Keratinocyte (primary cell): Measurements from ENCODE around the gene COX6B2. TPM values are rescaled to one million over a fixed set of nuclear protein-coding genes. Genes with fewer than 3 reads are reported as not detected.
A peak's percentile ranks its signal among the peaks of the same experiment; 100 is the strongest.

Experiments used
- DNase-seq: peaks from one replicate; pipeline ENCODE4 v3.0.0-alpha.2; 2011; ENCODE audit warnings: low read depth, missing footprints, low spot score
- FAIRE-seq: peaks from 2 replicates; lab custom pipeline; 2011; peaks lifted over from hg19 to GRCh38; lab: Jason Lieb, UNC
- H2AFZ ChIP-seq: 2 replicates; pipeline ENCODE4 v1.6.0; 2012; ENCODE audit warnings: low read length, control low read depth, inconsistent platforms; ENCODE audit not compliant: control insufficient read depth
- H3K27ac ChIP-seq: 2 replicates; pipeline ENCODE4 v1.5.1; 2011; ENCODE audit warnings: low read length; ENCODE audit not compliant: control insufficient read depth, insufficient read depth
- H3K27me3 ChIP-seq: 3 replicates; pipeline ENCODE4 v1.6.0; 2011; ENCODE audit warnings: low read length; ENCODE audit not compliant: control insufficient read depth, insufficient read depth; ENCODE audit errors: extremely low read depth
- H3K36me3 ChIP-seq, 2 experiments: 2 replicates in 1 of 2; 3 replicates in 1 of 2; pipeline ENCODE4 v1.5.1; 2011; ENCODE audit warnings: low read length in 2 of 2, mild to moderate bottlenecking in 1 of 2; ENCODE audit not compliant: control insufficient read depth in 2 of 2, insufficient read depth in 2 of 2; ENCODE audit errors: extremely low read depth in 1 of 2
- H3K4me1 ChIP-seq: 3 replicates; pipeline ENCODE4 v1.5.1; 2011; ENCODE audit warnings: low read length; ENCODE audit not compliant: control insufficient read depth, insufficient read depth; ENCODE audit errors: extremely low read depth
- H3K4me2 ChIP-seq: 3 replicates; pipeline ENCODE4 v1.6.0; 2011; ENCODE audit warnings: low read depth, low read length; ENCODE audit not compliant: control insufficient read depth, insufficient read depth; ENCODE audit errors: extremely low read depth
- H3K4me3 ChIP-seq, 3 experiments: fragments of 200-600 bp in 1 of 3; sonication (generic) in 1 of 3; 2 replicates in 2 of 3; 3 replicates in 1 of 3; pipeline ENCODE4 v1.5.1; 2011 to 2016; ENCODE audit warnings: low read length in 3 of 3, mild to moderate bottlenecking in 3 of 3, control low read depth in 2 of 3, inconsistent platforms in 1 of 3, low read depth in 1 of 3, mixed read lengths in 1 of 3, mixed run types in 1 of 3, moderate library complexity in 1 of 3; ENCODE audit not compliant: control insufficient read depth in 2 of 3, insufficient read depth in 2 of 3; ENCODE audit errors: extremely low read depth in 1 of 3
- H3K79me2 ChIP-seq: 2 replicates; pipeline ENCODE4 v1.6.0; 2012; ENCODE audit warnings: low read length; ENCODE audit not compliant: control insufficient read depth, insufficient read depth
- H3K9ac ChIP-seq: 3 replicates; pipeline ENCODE4 v1.6.0; 2011; ENCODE audit warnings: low read length; ENCODE audit not compliant: control insufficient read depth, insufficient read depth; ENCODE audit errors: extremely low read depth
- H3K9me1 ChIP-seq: 3 replicates; pipeline ENCODE4 v1.6.0; 2011; ENCODE audit warnings: low read length; ENCODE audit not compliant: control insufficient read depth, insufficient read depth; ENCODE audit errors: extremely low read depth
- H3K9me3 ChIP-seq: 2 replicates; pipeline ENCODE4 v1.5.1; 2012; ENCODE audit warnings: low read depth, low read length; ENCODE audit not compliant: control insufficient read depth
- H4K20me1 ChIP-seq: 3 replicates; pipeline ENCODE4 v1.6.0; 2011; ENCODE audit warnings: low read length; ENCODE audit not compliant: control insufficient read depth, insufficient read depth; ENCODE audit errors: extremely low read depth
- CTCF ChIP-seq, 3 experiments: IDR thresholded peaks in 1 of 3; conservative IDR thresholded peaks in 1 of 3; optimal IDR thresholded peaks in 1 of 3; 2 replicates in 2 of 3; 3 replicates in 1 of 3; pipeline versions ENCODE3 to v1.5.1; 2011; ENCODE audit warnings: low read length in 3 of 3, mild to moderate bottlenecking in 3 of 3, moderate library complexity in 2 of 3, control low read depth in 1 of 3, inconsistent platforms in 1 of 3; ENCODE audit not compliant: insufficient read depth in 2 of 3; ENCODE audit errors: extremely low read depth in 1 of 3
- EZH2 ChIP-seq: IDR thresholded peaks from one replicate; pipeline ENCODE4 v1.6.1; 2012; ENCODE audit warnings: inconsistent platforms, mild to moderate bottlenecking, low read length, moderate library complexity
- dilution Hi-C: fragments of 300-500 bp; cut with MboI; formaldehyde crosslinking; loops from one replicate; pipeline ENCODE4 v1.7.0; 2020; ENCODE audit warnings: low sequenced_read_pairs; ENCODE audit not compliant: extremely low pct_ligation_motif_present
- polyA plus RNA-seq, 5 experiments: library from polyadenylated mRNA; depleted of rRNA in 3 of 5; stranded (reverse) in 3 of 5; stranded (forward) in 1 of 5; unstranded in 1 of 5; fragments of >200 nt; gene quantifications; 1 replicate in 1 of 5; 2 replicates in 3 of 5; 3 replicates in 1 of 5; pipeline versions ENCODE4 v1.2.1 to v1.2.3, GENCODE V29; 2011 to 2012; ENCODE audit warnings: missing spikeins in 2 of 5, low read depth in 1 of 5, low replicate concordance in 1 of 5

The COX6B2 gene
- polyA plus RNA-seq, 1 donor (not counting 4 experiments of a cell fraction or from before 2014, with no cell fraction given) = 1.4 TPM

DNA sequence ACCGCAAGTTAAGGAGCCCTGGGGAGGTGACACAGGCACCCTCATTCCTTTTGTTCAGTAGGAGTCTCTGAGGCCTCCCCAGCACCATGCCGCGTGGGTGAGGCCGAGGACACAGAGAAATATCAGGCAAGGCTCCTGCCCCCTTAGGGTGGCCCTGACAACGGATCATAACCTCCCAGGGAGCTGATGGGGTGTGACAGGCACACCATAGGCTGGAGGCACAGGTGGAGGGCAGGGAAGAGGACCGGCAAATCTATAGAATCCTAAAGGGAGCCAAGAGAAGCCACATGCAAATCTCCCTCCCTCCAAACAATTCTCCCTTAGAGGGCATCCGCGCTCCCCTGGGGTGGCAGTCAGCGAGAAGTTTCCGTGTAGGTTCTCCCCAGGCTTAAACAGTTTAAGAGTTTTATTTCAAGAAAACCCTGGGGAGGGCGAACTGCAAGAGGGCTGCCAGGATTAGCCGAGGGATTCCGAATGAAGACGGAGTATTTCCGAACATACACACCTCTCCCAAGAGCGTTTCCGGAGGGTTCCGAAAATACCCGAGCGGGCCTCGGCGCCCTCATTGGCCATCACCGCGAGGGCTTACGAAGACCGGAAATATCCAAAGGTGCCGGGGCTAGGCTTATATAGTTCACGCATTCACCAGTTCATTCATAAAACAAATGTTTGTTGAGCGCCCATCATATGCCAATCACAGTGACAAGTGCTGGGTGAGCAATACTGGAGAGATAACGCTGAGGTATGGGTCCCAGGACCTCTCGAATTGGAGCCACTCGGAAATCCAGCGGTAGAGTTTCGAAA, 30.6 kb upstream of the COX6B2 start:
- H3K4me2 ChIP-seq = peak overlapping the region; percentile 93
- TF ChIP-seq CTCF (optimal IDR thresholded peaks at IDR 0.05 in 1 of 3, IDR thresholded peaks at IDR 0.05 in 1 of 3, conservative IDR thresholded peaks at IDR 0.05 in 1 of 3; ENCODE audit: extremely low read depth in 1 of 3, insufficient read depth in 2 of 3, low read length in 3 of 3) = no peak
- TF ChIP-seq EZH2 = no peak
- peak overlapping the region; percentile 98 for H2AFZ ChIP-seq
- DNase-seq = peak; percentile 73
- peak overlapping the region; percentile 92 for H3K9ac ChIP-seq
- dilution Hi-C loops = no loop called here
- FAIRE-seq = no peak
- H3K27ac ChIP-seq = peak overlapping the region; percentile 95
- peaks cover 27 to 35% of the 10 kb centered on the region in 2 experiments for H3K36me3 ChIP-seq
- H3K9me3 ChIP-seq = no peaks in the 10 kb centered on the region
- peaks cover 48% of the 10 kb centered on the region for H3K79me2 ChIP-seq
- peak overlapping the region; percentile 76 to 97 (median 77) for H3K4me3 ChIP-seq
- H3K9me1 ChIP-seq = peaks cover 12% of the 10 kb centered on the region
- peaks cover 33% of the 10 kb centered on the region for H4K20me1 ChIP-seq
- no peaks in the 10 kb centered on the region for H3K27me3 ChIP-seq
- peaks cover 25% of the 10 kb centered on the region for H3K4me1 ChIP-seq

DNA sequence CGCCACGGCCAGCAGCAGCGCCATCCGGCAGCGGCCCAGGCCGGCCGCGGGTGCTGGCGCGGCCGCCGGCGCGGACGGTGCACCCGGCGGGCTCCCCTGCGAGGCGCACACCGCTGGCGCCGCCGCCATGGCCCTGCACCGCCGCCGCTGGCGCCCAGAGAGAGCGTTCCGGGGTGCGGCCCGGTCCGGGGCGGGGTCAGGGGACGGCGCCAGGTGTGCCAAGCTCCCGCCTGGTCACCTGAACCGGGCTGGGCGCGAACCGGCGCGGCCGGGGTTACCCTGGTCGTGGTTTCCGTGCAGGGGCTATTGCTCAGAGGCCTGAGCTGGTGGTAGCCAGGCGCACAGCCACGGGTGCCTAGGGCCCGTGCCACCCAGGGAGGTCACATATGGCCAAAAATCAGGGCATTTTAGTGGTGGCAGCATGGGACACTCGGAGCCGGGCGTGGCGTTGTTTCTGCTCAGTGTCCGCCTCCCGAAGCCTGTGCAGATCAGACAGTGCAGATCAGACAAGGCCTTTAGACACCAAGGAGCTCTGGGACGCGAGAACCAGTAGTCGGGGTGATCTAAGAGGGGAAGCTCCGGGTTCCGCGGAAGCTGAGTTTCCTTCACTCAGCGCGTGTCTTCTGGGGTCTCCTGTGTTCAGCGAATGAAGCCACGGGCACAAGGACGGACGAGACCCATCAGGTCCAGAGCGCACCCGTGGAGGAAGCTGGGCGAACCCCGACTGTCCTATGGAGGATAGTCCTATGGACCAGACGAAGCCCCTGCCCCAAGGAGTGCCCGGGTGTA, 29.8 kb upstream of the COX6B2 start, which contains the start of gene TMEM238:
Gene TMEM238, minus strand, starts transcription at position 162 of the 789 bp plus-strand sequence. Its CDS starts 33 bp downstream, at position 129.
- Histone ChIP-seq H3K9me3 (no peaks in the 10 kb centered on the region), H3K79me2 (peaks cover 41% of the 10 kb centered on the region), H3K9me1 (peaks cover 12% of the 10 kb centered on the region), H3K27me3 (no peaks in the 10 kb centered on the region), H4K20me1 (peaks cover 31% of the 10 kb centered on the region), H2AFZ (peak within 1 kb of the TSS; percentile 87), H3K9ac (peak within 1 kb of the TSS; percentile 92), H3K27ac (peak within 1 kb of the TSS; percentile 95), H3K4me3 (peak within 1 kb of the TSS; percentile 76 to 97 (median 77)), H3K4me1 (peaks cover 25% of the 10 kb centered on the region), H3K4me2 (peak within 1 kb of the TSS; percentile 93), H3K36me3 (peaks cover 21 to 34% of the 10 kb centered on the region in 2 experiments)
- DNase-seq (no peak), FAIRE-seq (no peak)
- dilution Hi-C loops = no loop called here
- no peak for TF ChIP-seq EZH2
- TF ChIP-seq CTCF (optimal IDR thresholded peaks at IDR 0.05 in 1 of 3, IDR thresholded peaks at IDR 0.05 in 1 of 3, conservative IDR thresholded peaks at IDR 0.05 in 1 of 3; ENCODE audit: extremely low read depth in 1 of 3, insufficient read depth in 2 of 3, low read length in 3 of 3) = no peak
